HUES64 (cell line): ENCODE results near the gene TRAF1. TPM values are rescaled to one million over a fixed set of nuclear protein-coding genes. Genes with fewer than 3 reads are reported as not detected.
"Not testable (repeated sequence)": the region's sequence is repeated elsewhere in the genome, so short reads cannot be mapped to it uniquely, and the experiment has no call there.

Experiments used
- H3K27ac ChIP-seq: 2 replicates; pipeline ENCODE4 v1.7.0; 2013; ENCODE audit warnings: low read depth, low read length, inconsistent platforms
- H3K27me3 ChIP-seq: 2 replicates; pipeline ENCODE4 v1.6.1; 2013; ENCODE audit warnings: mild to moderate bottlenecking, low read length; ENCODE audit not compliant: insufficient read depth
- H3K36me3 ChIP-seq: 2 replicates; pipeline ENCODE4 v1.6.1; 2013; ENCODE audit warnings: mild to moderate bottlenecking, low read length; ENCODE audit not compliant: insufficient read depth
- H3K4me1 ChIP-seq: 2 replicates; pipeline ENCODE4 v1.6.1; 2013; ENCODE audit warnings: mild to moderate bottlenecking, low read length, moderate library complexity; ENCODE audit not compliant: insufficient read depth
- H3K4me3 ChIP-seq: 2 replicates; pipeline ENCODE4 v1.5.1; 2013; ENCODE audit warnings: mild to moderate bottlenecking, low read length, moderate library complexity
- H3K9ac ChIP-seq: 2 replicates; pipeline ENCODE4 v1.6.1; 2013; ENCODE audit warnings: mild to moderate bottlenecking, low read depth, low read length
- H3K9me3 ChIP-seq: 2 replicates; pipeline ENCODE4 v1.6.1; 2013; ENCODE audit warnings: low read depth, low read length; ENCODE audit not compliant: insufficient read depth
- WGBS: fragments of 150-250, 120-280 bp; methylation state at CpG from one replicate; pipeline ENCODE4 v1.1.7; 2013; ENCODE audit warnings: missing lambda C conversion rate; 5-methylcytosine and 5-hydroxymethylcytosine counted together
- polyA plus RNA-seq, 2 experiments: library from polyadenylated mRNA; stranded (reverse); fragments of 50-300 nt; gene quantifications; one replicate each; pipeline ENCODE4 v1.2.3, GENCODE V29; 2013

Gene TRAF1, protein sequence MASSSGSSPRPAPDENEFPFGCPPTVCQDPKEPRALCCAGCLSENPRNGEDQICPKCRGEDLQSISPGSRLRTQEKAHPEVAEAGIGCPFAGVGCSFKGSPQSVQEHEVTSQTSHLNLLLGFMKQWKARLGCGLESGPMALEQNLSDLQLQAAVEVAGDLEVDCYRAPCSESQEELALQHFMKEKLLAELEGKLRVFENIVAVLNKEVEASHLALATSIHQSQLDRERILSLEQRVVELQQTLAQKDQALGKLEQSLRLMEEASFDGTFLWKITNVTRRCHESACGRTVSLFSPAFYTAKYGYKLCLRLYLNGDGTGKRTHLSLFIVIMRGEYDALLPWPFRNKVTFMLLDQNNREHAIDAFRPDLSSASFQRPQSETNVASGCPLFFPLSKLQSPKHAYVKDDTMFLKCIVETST
- polyA plus RNA-seq (2013, experiment 1 of 2) = 0.70 TPM
- 1.0 TPM for polyA plus RNA-seq (2013, experiment 2 of 2)

DNA sequence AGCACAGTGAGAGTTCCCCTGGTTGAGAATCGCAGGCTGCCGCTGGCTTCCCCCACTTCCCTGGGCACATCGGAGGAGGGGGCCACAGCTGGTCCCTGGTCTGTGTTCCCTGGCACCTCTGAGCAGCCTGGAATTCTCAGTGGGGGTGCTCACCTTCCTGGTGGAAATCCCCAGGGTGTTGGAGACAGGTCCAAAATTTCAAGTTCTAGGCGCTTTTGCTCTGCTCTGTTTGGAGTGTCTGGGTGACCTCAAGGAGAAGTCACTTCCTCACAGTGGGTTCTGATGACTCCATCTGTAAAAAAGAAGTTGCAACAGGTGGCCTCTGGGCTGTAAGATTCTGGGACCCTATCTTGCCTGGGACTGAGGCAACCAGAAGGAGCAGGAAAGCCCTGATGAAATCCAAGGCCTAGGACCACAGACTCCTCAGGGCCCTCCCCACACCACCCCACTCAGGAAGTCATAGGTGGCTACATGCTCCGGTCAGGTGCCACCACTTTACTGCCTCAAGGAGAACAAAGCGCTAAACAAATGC is at the start of gene TRAF1:
TSS of gene TRAF1 (minus strand) at position 400 of the 532 bp plus-strand sequence. CDS start 721 bp downstream, outside the sequence.
- no peak within 1 kb of the TSS for H3K9ac ChIP-seq
- H3K9me3 ChIP-seq = no peaks in the 10 kb centered on the region
- H3K27me3 ChIP-seq = peaks cover 13% of the 10 kb centered on the region
- no peak within 1 kb of the TSS for H3K27ac ChIP-seq
- H3K36me3 ChIP-seq = no peaks in the 10 kb centered on the region
- H3K4me1 ChIP-seq = peaks cover 24% of the 10 kb centered on the region
- no peak within 1 kb of the TSS for H3K4me3 ChIP-seq
- 90% methylated on average over 6 of the region's 6 CpGs for WGBS

DNA sequence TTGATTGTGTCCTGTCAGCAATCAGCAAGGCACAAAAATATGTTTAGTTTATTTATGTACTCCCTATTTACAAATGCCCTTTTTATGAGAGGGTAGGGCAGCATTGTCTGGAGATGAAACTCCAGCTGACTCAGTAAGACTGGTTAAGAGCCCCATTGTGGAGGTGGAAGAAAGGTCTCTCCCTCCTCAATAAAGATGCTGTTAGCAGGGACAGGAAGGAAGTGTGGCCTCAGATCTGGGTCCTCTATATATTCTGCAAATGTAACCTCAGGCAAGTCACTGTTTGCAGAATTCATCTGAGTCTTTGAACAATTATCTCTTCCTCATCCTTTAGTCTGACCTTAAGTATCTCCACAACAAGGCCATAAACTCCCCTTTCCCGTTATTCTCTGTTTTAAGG is 48.3 kb upstream of the TRAF1 start:
- WGBS = 84% methylated on average over 1 of the region's 1 CpG
- Histone ChIP-seq H3K27ac (no peak overlapping the region), H3K9ac (no peak overlapping the region), H3K4me3 (no peak overlapping the region), H3K4me1 (no peaks in the 10 kb centered on the region), H3K9me3 (no peaks in the 10 kb centered on the region), H3K27me3 (no peaks in the 10 kb centered on the region), H3K36me3 (no peaks in the 10 kb centered on the region)

DNA sequence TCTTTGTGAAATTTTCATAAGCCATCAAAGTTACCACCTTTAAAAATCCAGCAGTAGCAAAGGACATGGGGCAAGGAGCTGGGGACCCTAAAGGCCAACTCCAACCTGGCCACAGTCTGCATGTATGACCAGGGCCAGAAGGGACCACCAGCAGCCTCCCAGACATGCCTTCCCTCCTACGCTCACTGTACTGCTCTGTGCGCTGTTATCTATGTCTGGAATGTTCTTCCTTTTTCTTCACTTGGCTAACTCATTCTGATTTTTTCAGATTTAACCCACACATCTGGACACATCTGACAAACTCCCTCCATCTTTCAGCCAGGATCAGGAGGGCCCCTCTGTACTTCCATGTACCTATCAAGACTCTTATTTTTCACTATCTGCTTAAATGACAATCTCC is 47.6 kb upstream of the TRAF1 start:
- no peaks in the 10 kb centered on the region for H3K27me3 ChIP-seq
- no peak overlapping the region for H3K27ac ChIP-seq
- H3K9me3 ChIP-seq = no peaks in the 10 kb centered on the region
- no peaks in the 10 kb centered on the region for H3K4me1 ChIP-seq
- WGBS = 98% methylated on average over 2 of the region's 2 CpGs
- no peak overlapping the region for H3K9ac ChIP-seq
- H3K4me3 ChIP-seq = no peak overlapping the region
- H3K36me3 ChIP-seq = no peaks in the 10 kb centered on the region

DNA sequence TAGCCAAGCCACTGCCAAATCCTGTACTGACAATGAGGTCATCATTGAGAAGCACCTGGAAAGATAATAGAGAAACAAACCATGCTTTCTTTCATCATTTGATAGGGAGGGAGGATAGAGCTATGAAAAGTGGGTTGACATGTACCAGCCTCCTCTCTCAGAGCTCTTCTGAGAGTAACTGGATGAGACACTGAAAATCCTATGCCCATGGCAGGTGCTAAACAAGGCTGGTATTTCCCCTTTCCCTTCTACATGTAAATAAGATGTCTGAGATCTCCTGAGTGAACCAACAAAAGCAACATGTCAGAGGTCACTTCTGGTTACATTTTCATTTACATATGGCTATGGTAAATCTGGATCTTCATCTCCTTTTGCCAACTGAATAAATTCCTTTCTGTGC is 45.3 kb upstream of the TRAF1 start:
- Histone ChIP-seq H3K27me3 (no peaks in the 10 kb centered on the region), H3K4me3 (no peak overlapping the region), H3K4me1 (no peaks in the 10 kb centered on the region), H3K27ac (no peak overlapping the region), H3K36me3 (no peaks in the 10 kb centered on the region), H3K9ac (no peak overlapping the region), H3K9me3 (no peaks in the 10 kb centered on the region)

DNA sequence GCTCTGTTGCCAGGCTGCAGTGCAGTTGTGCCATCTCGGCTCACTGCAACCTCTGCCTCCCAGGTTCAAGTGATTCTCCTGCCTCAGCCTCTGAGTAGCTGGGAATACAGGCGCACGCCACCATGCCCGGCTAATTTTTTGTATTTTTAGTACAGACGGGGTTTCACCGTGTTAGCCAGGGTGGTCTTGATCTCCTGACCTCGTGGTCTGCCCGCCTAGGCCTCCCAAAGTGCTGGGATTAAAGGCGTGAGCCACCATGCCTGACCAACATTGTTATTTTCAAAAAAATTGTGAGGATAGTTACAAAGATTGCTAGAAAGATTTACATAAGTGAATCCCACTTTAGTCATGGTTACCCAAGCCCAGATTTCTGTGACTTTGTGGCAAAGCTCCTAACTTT is 44.9 kb upstream of the TRAF1 start:
- H3K27me3 ChIP-seq, H3K9me3 ChIP-seq, H3K4me3 ChIP-seq, H3K4me1 ChIP-seq, H3K27ac ChIP-seq, H3K9ac ChIP-seq, H3K36me3 ChIP-seq: not testable (repeated sequence)
- 93% methylated on average over 9 of the region's 9 CpGs for WGBS

DNA sequence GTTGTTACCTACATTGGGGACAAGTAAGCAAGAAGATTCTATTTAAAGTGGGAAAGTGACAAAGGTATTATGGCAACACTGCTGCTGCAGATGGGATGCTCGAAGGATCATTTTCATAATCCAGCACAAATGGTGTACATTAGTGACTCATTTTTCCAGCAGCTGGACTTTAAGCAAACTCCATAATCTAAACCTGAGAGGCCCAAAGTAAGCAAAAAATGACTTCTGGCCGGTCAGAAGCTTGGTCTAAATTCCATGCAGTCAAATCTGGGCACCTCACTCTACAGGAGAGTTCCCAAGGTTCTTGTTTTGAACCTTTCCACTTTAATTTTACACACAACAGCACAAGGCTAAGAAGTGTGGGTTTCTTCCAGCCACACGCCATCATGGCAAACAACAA is 43.6 kb upstream of the TRAF1 start:
- Histone ChIP-seq H3K4me3 (no peak overlapping the region), H3K36me3 (no peaks in the 10 kb centered on the region), H3K9me3 (no peaks in the 10 kb centered on the region), H3K27me3 (no peaks in the 10 kb centered on the region), H3K4me1 (peaks cover 13% of the 10 kb centered on the region), H3K27ac (no peak overlapping the region), H3K9ac (no peak overlapping the region)
- WGBS = 88% methylated on average over 2 of the region's 3 CpGs

DNA sequence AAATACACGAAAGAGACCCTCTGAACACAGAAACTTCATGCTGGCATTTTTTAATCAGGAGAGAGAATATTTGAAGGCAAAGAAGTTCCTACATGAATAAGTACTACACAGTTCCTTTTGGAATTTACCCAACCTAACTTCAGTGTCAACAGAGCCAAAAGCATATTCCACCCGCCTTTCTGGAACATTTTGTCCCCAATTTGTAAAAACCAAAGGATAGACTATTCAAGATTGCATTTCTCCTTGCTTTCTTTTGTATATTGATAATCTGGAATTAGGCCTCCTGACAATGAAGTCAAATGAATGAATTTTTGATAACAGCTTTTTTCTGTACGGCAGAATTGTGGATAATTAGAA is 39.4 kb upstream of the TRAF1 start:
- Histone ChIP-seq H3K9ac (no peak overlapping the region), H3K4me3 (no peak overlapping the region), H3K27ac (no peak overlapping the region; the same call in 1 of the 2 replicates), H3K36me3 (no peaks in the 10 kb centered on the region), H3K27me3 (no peaks in the 10 kb centered on the region), H3K4me1 (peaks cover 22% of the 10 kb centered on the region), H3K9me3 (no peaks in the 10 kb centered on the region)
- 91% methylated on average over 3 of the region's 3 CpGs for WGBS

DNA sequence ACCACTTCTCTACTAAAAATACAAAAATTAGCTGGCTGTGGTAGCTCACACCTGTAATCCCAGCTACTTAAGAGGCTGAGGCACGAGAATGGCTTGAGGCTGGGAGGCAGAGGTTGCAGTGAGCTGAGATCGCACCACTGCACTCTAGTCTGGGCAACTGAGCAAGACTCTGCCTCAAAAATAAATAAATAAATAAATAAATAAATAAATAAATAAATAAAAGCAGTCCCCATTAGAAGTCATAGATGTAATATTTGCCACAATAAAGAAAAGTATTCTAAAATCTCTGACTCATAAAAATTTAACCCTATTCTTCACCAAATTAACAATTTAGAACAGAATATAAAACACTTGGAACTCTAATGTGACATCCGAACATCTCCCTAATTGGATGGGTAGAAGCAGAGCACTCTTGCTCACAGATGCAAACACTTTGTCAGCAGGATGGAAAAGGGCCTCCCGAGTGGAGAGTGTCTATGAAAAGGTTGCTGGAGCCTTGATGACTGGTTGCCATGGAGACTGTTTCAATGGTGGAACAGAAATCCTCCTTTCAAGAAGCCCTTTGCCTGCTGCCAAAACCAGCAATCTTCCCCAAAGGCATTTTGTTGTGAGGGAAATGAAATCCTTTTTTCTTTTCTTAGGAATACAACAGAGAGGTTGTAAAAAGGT is 38.9 kb upstream of the TRAF1 start:
- H3K27ac ChIP-seq = no peak overlapping the region; the same call in 1 of the 2 replicates
- no peak overlapping the region for H3K9ac ChIP-seq

DNA sequence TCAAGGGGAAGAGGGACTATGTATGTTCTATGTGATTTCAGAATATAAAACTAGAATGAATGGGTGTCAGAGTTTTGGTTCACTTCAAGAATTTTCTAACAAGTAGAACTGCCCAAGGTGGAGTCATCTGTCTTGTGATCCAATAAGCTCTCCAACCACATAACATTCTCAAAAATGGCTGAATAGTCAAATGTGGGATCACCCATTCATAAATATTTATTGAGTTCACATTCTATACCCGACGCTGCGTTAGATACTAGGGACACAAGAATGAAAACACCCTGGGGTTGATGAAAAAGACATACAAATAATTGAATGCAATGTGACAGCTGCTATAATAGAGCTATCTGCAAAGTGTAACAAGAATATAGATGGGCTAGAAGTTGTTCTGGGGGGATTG is 35.3 kb upstream of the TRAF1 start:
- Histone ChIP-seq H3K9me3 (no peaks in the 10 kb centered on the region), H3K9ac (no peak overlapping the region), H3K4me1 (peaks cover 22% of the 10 kb centered on the region), H3K36me3 (no peaks in the 10 kb centered on the region), H3K4me3 (no peak overlapping the region), H3K27me3 (no peaks in the 10 kb centered on the region), H3K27ac (no peak overlapping the region)
- 96% methylated on average over 3 of the region's 3 CpGs for WGBS

More for the DNA sequence above, 38.9 kb upstream of the TRAF1 start:
- Histone ChIP-seq H3K9me3 (no peaks in the 10 kb centered on the region), H3K27me3 (no peaks in the 10 kb centered on the region), H3K4me1 (peaks cover 22% of the 10 kb centered on the region), H3K4me3 (no peak overlapping the region), H3K36me3 (no peaks in the 10 kb centered on the region)
- 52% methylated on average over 4 of the region's 4 CpGs for WGBS

DNA sequence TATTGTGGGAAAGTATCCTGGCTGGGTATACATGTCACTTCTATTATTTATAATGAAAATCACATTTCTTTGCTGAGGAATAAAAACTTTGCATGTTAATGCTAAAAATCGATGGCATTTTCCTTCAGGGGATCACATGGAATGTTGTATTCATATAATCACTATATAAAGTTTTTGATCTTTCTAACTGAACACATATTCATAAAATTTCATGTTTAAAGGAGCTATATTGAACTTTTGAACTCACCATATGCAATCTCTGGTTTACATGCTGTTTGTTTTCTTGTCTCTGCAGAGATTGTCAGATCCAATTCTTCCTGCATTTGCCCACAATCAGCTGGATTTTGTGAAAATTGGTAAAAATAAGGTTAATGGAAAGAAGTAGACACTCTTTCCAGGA is 33.4 kb upstream of the TRAF1 start:
- no peaks in the 10 kb centered on the region for H3K36me3 ChIP-seq

DNA sequence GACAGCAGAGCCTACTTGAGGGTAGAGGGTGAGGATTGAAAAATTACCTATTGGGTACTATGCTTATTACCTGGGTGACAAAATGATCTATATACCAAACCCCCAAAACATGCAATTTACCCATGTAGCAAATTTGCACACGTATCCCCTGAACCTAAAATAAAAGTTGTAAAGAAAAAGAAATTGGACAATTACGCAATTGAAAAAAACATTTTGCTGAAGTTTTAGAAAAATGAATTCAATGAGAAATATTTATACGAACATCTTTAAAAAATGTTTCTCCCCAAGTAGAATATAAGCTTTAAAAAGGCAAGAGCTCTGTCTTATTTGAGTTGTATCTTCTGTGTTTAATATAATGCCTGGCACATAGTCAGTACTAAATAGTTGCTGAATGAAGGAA is 30.3 kb upstream of the TRAF1 start:
- WGBS = 80% methylated on average over 1 of the region's 3 CpGs
- Histone ChIP-seq H3K9me3 (no peaks in the 10 kb centered on the region), H3K36me3 (no peaks in the 10 kb centered on the region)

More for the DNA sequence above, 33.4 kb upstream of the TRAF1 start:
- WGBS = 83% methylated on average over 1 of the region's 1 CpG
- H3K9ac ChIP-seq = no peak overlapping the region
- no peak overlapping the region for H3K4me3 ChIP-seq
- no peaks in the 10 kb centered on the region for H3K27me3 ChIP-seq
- H3K4me1 ChIP-seq = peaks cover 8% of the 10 kb centered on the region
- no peaks in the 10 kb centered on the region for H3K9me3 ChIP-seq
- H3K27ac ChIP-seq = no peak overlapping the region

More for the DNA sequence above, 30.3 kb upstream of the TRAF1 start:
- Histone ChIP-seq H3K4me1 (no peaks in the 10 kb centered on the region), H3K27me3 (no peaks in the 10 kb centered on the region), H3K9ac (no peak overlapping the region), H3K27ac (no peak overlapping the region), H3K4me3 (no peak overlapping the region)
